DMS53 (cell line): ENCODE data around the gene TMPRSS6.

Experiments
- DNase-seq: peaks from one replicate; lab custom pipeline; 2025; lab: John Stamatoyannopoulos, UW

Gene TMPRSS6

DNA sequence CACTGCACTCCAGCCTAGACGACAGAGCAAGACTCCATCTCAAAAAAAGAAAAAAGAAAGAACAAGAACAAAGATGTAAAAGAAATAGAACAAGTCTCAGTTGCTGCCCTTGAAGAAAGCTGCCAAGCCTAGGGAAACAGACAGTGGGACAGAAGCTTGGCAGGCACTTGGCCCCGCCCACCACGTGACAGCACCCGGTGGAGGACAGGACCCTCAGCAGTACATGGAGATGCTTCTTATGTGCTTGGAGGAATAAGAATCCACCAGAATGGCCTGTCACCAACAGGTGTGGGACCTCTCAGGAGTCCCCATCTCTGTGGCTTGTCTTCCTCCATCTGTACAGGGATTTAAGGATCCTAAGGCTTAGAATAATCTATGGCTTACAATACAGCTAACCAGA is 7.6 kb upstream of the TMPRSS6 start:
- DNase-seq = no peak

DNA sequence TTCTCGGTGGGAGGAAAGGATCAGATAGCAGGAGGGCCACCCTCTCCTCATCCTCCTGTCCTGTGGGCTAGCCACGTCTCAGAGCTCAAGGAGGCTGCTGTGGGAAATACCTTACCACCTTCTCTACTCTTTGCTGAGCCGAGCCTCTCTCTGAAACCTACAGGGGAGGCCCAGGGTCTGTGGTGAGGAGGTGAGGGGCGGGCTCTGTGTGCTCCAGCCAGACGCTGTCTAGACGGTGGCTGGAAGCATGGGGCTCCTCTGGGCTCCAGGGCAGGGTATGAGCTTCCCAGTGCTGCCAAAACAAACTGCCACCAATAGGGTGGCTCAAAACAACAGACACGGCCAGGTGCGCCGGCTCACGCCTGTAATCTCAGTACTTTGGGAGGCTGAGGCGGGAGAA is 5.5 kb upstream of the TMPRSS6 start:
- no peak for DNase-seq

DNA sequence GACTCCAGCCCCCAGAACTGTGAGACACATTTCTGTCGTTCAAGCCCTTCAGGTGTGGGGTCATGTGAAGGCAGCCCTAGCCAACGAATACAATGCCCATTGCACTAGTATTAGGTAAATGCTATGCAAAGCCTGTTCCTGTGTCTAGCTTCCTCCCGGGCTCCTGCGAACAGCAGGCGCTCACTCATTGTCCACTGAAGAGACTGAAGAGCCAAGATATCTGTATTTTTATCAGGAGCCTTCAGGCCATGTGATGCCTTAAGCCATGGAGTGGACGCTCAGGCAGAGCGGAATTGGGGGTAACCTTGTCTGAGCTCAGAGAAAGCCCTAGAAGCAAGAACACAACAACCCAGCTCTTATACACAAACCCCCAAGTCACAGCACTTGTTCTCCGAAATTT is 4.2 kb upstream of the TMPRSS6 start:
- no peak for DNase-seq

DNA sequence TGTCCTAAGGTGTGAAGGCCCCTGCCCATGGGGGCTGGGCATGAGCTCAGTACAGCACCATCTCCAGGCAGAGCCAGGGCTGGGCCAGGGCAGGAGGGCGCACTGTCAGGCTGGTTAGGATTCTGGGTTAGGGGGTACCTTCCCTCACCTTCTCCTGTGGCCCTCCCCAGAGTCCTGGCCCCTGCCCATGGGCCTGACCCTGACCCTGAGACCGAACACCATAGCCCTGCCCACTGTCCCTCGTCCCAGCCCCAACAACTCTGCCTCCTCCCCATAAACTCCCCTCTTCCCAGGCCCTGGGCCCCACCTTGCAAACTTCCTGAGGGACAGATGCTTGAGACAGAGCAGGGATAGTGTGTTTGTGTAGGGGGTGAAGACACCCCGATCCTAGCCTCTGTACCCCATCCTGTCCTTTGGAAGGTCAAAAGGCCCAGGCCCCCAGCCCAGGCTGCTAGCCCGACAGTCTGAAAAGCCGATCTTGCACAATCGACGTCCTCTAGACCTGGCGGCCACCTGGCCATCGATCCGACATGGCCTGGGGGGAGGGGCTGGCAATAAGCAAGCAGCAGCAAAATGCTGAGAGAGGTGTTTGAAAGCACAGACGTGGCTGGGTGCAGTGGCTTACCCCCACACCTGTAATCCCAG is 2.7 kb upstream of the TMPRSS6 start:
- DNase-seq = no peak

DNA sequence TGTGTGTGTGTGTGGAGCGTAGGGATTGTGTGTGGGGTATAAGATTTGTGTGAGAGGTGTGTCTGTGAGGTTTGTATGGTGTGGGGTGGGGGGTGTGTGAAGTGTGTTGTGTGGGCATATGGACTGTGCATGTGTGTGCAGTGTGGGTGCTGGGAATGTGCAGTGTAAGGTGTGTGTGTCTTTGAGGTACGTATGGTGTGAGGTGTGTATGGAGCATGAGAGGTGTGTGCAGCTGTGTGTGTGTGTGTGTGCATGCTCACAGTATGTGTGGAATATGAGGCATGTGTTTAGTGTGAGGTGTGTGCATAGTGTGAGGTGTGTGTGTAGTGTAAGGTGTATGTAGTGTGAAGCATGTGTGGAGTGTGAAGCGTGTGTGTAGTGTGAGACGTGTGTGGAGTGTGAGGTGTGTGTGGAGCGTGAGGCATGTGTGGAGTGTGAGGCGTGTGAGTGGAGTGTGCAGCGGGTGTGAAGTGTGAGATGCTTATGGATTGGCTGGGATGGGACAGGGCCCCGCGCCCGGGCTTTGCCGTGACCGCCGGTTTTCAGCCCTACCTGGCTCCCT is 1.7 kb upstream of the TMPRSS6 start:
- DNase-seq = no peak

DNA sequence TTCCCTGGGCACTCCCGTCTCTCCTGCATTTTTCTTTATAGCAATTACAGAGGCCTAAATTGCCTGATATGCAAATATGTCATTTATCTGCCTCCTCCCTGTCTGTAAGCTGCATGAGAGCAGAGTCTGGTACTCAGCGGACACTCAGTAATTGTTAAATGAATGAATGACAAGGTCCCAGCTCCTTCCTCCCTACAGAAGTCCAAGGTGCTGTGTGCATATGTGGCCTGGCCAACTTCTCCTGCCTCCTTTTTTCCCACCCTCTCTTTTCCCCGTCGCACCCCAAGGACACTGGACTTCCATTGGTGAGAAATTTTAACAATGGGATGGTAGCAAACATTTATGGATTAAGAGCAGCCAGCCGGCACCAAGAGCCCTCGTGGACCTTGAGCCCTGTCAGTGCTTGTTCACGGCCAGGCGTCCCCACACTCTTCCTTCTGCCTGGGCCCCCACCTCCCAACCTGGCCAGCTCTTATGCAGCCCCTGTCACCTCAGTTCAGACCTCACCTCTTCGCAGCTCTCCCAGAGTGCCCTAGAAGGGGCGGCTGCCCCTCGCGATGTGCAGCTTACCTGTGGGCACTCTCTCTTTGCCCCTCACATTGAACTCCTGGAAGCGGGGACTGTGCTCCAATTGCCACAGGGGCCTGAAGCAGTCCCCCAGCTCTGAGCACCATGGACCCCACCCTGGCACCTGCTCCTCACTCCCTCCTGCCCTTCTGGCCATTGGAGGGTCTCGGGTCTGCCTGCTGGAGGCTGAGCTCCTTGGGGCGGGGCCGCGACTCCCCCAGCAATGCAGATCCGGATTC is 1.5 kb downstream of the TMPRSS6 start:
- no peak for DNase-seq

DNA sequence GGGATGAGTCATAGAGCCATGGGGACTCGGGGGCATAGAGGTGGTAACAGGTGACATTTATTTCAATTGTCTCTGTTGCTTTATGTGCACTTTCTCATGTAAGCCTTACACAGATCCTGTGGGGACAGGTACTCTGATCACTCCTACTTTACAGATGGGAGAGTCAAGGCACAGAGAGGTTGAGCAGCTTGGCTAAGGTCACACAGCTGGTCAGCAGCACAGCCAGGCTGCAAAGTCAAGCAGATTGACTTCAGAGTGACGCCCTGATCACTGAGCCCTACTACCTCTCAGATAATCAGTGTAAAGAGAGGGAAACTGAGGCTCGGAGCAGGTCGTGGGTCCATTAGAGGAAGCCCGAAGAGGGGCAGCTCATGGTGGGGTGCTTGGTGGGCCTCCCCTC is 3.5 kb downstream of the TMPRSS6 start:
- DNase-seq = no peak

DNA sequence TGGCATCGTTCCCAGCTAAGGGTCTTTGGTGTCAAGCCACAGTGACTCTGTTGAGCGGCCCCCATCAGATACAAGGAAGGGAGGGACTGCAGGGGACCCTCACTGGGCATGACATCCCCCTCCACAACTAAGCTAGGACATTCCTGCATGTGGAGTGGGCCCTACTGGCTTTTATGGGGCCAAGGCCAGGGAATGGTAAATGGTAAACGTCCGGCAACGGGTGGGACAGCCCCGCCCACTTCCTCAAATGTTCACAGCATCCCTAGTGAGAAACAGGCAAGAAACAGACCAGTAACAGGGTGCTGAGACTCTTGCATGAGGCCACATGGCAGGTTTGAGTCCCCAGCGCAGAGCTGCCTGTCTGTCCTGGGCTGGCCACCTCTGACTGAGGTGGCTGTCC is 4.4 kb downstream of the TMPRSS6 start:
- no peak for DNase-seq

DNA sequence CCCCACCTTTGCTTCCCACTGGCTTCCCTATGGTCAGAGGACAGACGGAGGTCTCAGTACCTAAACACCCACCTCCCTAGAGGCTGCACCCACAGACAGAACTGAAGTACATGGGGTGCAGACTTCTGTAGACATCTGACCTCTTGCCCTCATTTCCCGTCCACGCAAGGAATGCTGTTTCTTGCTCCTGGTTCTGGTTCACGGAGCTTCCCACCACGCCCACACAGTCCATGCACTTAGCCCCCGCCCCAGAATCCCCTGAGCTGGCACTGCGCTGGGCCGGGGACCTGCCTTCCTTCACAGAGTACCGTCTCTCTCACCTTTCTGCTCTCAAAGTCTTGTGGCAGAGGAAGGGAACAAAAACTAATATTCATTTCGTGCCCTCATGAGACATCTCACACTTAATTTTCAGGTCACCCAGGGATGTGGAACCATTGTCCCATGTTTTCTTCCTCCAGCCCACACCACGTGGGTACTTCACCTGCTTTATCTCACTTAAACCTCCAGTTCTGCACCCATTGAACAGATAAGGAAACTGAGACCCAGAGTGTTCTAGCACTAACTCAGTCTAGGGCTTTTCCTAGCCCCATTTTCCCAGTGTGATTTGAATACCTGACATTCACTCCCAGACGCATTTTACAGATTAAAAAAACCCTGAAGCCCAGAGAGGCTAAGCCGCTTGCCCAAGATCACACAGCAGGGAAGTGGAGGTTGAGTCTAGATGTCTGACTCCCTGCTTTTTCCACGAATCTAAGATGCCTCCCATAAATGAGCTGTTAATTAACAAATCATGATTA is 5.7 kb downstream of the TMPRSS6 start:
- DNase-seq = no peak

DNA sequence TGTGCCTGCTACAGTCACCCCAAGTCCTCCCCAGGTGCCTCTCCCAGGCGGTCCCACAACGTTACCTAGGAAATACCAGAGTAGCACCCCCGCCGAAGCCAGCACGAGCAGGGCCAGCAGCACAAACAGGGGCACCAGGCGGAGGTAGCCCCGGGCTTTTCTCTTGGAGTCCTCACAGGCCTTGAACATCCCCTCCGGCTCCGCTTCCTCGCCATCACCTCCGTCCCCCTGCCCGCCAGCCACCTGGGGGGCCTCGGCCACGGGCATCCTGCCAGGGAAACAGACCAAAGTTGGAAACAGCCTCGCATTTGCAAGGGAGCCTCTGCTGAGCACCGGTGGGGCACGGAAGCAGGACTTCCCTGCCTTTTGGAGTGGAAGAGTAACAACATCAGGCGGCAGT is 6.4 kb downstream of the TMPRSS6 start:
- DNase-seq = no peak

DNA sequence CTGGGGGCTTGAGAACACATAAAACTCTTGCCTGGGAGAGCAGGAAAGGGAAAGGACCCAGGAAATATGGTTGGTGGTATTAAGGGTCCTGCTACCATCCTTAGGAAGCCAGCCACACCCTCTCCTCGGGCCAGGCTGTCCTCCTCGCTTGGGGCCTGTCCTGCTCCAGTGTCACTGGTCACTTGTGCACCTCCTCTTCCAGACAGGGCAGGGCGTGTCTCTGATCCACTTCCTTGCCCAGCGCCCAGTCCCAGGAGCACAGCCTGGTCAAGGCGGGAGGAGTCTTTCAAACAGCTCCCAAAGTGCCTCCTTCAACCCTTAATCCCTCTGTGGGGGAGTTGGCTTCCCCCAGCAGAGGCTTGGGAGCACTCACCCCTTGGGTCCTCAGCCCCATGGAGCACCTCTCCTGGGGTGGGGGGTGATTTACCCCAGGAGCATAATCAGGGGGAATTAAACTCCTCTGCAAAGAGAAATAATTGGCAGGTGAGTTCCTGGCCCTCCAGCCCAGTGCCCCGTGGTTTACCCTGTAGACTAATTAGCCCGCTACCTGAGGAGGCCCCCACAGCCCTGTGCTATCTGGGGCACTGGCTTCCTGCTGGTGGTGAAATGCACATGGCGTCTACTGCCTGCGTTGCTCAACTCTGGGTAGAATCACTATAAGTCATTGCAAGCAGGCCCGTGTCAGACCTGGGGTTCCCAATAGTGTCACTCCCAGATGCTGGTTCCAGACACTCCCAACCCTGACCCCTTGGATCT is 8.0 kb downstream of the TMPRSS6 start:
- DNase-seq = no peak

DNA sequence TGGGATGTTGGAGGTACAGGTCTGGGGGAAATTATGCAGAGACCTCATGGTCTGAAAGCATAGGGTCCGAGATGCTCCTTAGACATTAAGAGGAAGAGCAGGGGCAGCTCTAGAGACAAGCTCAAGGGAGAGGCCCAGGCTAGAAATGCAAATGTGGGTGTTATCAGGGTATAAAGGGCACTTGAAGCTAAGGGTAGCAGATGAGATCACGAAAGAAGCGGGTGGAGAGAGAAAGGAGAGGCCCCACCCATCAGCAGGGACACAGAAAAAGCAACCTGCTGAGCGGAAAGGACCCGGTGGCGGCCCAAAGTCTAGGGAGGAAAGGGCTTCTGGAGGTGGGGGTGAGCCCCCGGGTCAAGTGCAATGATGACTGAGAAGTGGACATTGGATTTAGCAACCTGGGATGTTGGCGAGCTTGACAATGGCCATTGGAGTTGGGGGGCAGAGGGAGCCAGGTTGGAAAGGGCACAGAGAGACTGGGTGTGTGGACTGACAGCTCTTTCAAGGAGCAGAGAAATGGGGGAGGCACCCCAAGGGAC is 8.9 kb downstream of the TMPRSS6 start:
- DNase-seq = no peak

DNA sequence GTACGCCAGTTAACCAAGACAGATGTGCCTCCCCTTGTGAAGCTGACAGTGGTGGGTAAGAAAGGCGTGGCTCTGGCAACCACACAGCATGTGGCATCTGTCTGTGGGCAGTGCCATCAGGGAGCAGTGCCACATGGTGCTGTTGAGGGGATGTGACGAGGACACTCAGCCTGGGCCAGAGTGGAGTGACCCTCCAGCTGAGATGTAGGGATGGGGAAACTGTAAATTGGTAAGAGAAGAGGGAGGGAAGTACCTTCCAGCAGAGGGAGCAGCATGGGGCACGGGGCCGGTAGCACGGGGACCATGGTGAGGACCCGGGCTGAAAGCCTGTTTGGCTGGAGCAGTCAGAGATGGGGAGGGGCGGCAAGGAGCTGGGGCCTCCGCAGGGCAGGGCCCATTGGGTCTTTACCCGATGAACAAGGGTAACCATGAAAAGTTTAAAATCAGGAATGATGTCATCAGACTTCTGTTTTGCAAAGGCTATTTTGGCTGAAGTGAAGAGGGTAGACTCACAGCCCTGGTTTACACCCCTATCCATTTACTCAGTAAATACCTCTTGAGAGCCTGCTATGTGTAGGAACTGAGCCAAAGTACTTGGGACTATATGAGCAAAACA is 10.4 kb downstream of the TMPRSS6 start:
- peak; percentile 34 for DNase-seq

DNA sequence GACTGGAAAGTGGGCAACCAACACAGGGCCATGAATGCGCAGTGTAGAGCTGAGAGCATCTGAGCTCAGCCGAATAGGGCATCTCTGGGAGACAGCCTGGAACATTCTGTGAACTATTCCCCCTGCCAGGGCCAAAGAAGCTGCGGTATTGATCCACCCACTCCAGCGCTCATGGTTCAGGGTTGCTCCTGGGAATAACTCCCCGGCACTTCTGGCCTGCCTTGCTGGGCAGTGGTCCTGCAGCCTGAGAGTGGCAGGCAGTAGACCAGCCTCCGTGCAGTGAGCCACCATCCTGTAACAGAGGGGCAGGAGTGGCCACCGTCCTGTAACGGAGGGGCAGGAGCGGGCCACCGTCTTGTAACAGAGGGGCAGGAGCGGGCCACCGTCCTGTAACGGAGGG is 12.2 kb downstream of the TMPRSS6 start:
- DNase-seq = no peak

DNA sequence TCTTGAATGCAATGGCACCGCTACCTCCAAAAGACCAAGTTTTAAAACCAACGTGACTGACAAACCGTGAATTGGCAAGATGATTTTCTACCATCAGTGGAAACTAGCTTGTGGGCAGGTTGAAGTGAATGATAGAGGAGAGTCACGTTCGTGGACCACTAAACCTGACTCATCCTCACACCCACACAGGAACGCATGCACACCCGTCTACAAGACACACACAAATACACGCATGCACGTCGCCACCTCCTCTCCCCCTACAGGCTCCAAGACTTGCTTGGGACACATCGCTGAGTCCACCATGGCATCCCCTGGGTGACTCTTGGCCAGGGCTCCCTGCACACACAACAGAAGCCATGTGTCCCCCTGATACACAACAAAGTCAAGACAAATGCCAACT is 14.4 kb downstream of the TMPRSS6 start:
- DNase-seq = no peak

DNA sequence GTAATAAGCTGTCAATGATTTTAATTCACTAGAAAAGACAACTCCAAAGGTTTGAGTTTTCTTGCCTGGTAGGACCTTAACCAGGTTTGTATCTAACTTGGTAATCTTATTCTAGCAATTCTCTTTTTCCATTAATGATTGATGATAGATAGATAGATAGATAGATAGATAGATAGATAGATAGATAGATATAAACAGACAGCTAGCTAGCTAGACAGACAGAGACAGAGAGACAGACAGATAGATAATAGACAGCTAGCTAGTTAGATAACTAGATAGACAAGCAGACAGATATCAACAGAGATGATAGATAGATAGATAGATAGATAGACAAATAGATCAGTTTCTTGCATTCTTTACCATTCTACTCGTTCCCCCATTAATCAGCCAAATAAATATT is 15.3 kb downstream of the TMPRSS6 start:
- no peak for DNase-seq

DNA sequence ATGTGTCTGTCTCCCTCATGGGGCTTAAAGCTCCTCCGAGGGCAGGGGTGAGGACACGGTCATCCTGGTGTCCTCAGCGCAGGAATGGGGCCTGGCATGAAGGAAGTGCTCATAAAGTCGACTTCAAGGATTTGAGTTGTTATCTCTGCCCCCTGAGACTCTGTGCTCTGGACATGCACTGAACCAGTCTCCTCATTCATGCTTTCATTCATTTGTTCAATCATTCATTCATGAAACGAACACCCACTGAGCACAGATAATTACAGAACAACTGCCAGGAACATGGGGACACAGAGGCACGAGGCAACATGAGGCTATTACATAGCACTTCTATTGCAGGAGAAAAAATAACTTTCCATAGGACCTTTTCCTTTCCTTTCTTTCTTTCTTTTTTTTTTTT is 16.5 kb downstream of the TMPRSS6 start:
- no peak for DNase-seq

DNA sequence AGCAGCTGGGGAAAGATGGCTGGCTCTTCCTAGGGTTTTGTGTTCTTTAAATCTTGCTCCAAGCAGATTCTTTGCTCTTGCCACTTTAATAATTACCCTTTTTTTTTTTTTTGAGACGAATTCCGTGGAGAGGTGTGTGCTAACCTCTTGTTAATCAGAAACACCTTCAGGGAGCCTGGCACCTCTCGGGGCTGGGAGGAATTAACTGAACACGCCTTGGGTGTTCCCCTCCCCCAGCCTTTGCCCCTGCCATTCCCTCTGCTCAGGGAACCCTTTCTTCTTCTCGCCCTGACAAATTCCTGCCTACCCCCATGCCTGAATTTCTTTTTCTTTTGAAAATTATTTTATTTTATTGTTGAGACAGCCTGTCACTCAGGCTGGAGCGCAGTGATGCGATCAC is 17.5 kb downstream of the TMPRSS6 start:
- DNase-seq = no peak

DNA sequence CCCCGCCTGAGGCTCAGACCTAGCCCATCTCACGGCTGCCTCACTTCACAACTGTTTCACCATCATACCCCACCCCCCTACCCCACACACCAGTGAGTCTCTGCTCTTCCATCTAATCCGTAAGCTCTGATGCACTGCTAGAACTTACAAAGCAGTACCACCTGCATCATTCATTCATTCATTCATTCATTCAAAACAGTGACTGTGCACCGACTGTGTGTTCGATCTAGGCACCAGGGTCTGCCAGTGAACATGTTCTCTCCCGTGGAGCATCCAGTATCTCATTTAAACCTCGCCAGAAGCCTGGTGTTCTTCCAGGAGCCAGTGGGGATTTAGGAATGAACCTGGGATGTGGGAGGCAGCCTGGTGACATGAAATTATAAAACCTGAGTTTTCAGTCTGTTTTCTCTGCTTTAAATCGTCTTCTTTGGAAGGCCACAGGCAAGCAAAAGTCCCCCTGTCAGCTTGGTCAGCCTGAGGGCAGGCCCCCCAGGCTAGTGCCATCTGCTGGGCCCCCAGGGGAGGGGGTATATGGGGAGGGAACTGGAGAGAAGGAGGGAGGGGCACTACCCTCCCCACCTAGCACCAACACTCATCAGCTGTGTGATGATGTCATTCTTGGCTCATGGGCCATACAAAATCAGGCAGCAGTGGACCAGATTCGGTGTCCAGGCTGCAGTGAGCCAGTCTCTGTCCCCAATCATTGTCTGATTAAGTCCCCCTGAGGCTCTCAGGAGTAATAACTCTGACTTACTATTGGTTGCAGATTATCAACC is 18.4 kb downstream of the TMPRSS6 start:
- DNase-seq = no peak

DNA sequence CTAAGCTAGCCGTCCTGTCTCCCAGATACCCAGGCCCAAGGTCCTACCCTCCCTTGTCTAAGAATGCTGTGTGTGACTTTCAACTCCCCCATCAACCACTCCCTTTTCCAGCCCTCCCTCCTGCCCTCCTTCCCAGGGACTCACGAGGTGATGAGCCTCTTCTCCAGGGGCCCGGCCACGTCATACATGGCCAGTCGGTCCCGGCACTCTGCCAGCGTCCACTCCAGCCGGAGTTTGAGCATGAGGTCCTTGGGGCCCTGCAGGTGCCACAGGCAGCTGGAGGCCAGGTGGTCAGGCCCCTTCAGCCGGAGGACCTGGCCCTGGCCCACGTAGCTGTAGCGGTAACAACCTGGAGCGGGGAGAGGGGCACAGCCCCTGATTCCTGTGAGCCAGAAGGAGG is 20.1 kb downstream of the TMPRSS6 start:
- peak; percentile 27 for DNase-seq
